Breast epithelium (tissue), 4 donors: ENCODE results near the gene GRHL3. TPM values are rescaled to one million over a fixed set of nuclear protein-coding genes. Genes with fewer than 3 reads are reported as not detected.

ENCODE experiments used
- DNase-seq, 2 donors: peaks; one replicate each; pipeline ENCODE4 v3.0.0-alpha.2; 2019; ENCODE audit warnings: low spot score in 2 of 2
- H3K27ac ChIP-seq, 2 donors: fragments of 200-600 bp; sonication (generic) in 1 of 2; one replicate each; pipeline ENCODE4 v1.5.1; 2016 to 2019; ENCODE audit warnings: mild to moderate bottlenecking in 1 of 2
- H3K27me3 ChIP-seq, 2 donors: fragments of 200-600 bp; sonication (generic) in 1 of 2; one replicate each; pipeline versions ENCODE4 v1.5.1 to v1.6.0; 2017 to 2019; ENCODE audit warnings: control low read depth in 1 of 2, mild to moderate bottlenecking in 1 of 2
- H3K36me3 ChIP-seq: fragments of 200-600 bp; one replicate; pipeline ENCODE4 v1.5.1; 2019
- H3K4me1 ChIP-seq, 2 donors: fragments of 200-600 bp; sonication (generic); one replicate each; pipeline ENCODE4 v1.5.1; 2016 to 2019; ENCODE audit warnings: control low read depth in 1 of 2
- H3K4me3 ChIP-seq, 3 donors: fragments of 200-600 bp; sonication (generic); 1 replicate in 2 of 3; 2 replicates in 1 of 3; pipeline ENCODE4 v1.5.1; 2016 to 2019; ENCODE audit warnings: mild to moderate bottlenecking in 3 of 3, moderate library complexity in 2 of 3
- H3K9me3 ChIP-seq, 2 donors: fragments of 200-600 bp; sonication (generic) in 1 of 2; one replicate each; pipeline ENCODE4 v1.5.1; 2016 to 2019; ENCODE audit warnings: control low read depth in 1 of 2
- CTCF ChIP-seq, 3 donors: fragments of 450-650 bp; IDR thresholded peaks; one replicate each; pipeline ENCODE4 v1.5.1; 2016 to 2017; ENCODE audit warnings: antibody characterized with exemption in 3 of 3, mild to moderate bottlenecking in 3 of 3, moderate library complexity in 3 of 3
- POLR2A ChIP-seq: fragments of 450-650 bp; IDR thresholded peaks from one replicate; pipeline ENCODE4 v1.6.1; 2016; ENCODE audit warnings: antibody characterized with exemption, mild to moderate bottlenecking, moderate library complexity
- POLR2AphosphoS5 ChIP-seq, 3 donors: sonication (generic); formaldehyde crosslinking; IDR thresholded peaks; one replicate each; pipeline ENCODE4 v1.6.1; 2017; ENCODE audit warnings: antibody characterized with exemption in 3 of 3
- intact Hi-C: fragments of 100-400 bp; cut with DNase I; formaldehyde crosslinking; loops from one replicate; pipeline ENCODE4 v1.15.1; 2023; ENCODE audit warnings: low total_unique reads
- total RNA-seq, 3 donors: library from RNA; depleted of rRNA; stranded (reverse); fragments of >200 nt; gene quantifications; one replicate each; pipeline ENCODE4 v1.1.0, GENCODE V29; 2016

Gene GRHL3
- total RNA-seq, 3 donors from 2014 or later, result 0.98 to 4.0 TPM; not detected in 1

GRCh38 chr1:24369801-24370200 is 50.6 kb downstream of the GRHL3 start:
- H3K27ac ChIP-seq, result no peak overlapping the region
- H3K4me3 ChIP-seq, result no peak overlapping the region
- intact Hi-C loops, result no loop called here
- TF ChIP-seq POLR2A, result no peak
- TF ChIP-seq POLR2AphosphoS5 (IDR thresholded peaks at IDR 0.05), result no peak
- TF ChIP-seq CTCF (IDR thresholded peaks at IDR 0.05), result no peak
- H3K4me1 ChIP-seq, result no peaks in the 10 kb centered on the region
- no peaks in the 10 kb centered on the region for H3K27me3 ChIP-seq
- DNase-seq, result no peak
- H3K36me3 ChIP-seq, result no peaks in the 10 kb centered on the region
- H3K9me3 ChIP-seq, result no peaks in the 10 kb centered on the region

GRCh38 chr1:24373044-24373443 is 53.9 kb downstream of the GRHL3 start:
- intact Hi-C loops, result no loop called here
- Histone ChIP-seq H3K9me3 (no peaks in the 10 kb centered on the region), H3K36me3 (no peaks in the 10 kb centered on the region), H3K27ac (no peak overlapping the region), H3K27me3 (no peaks in the 10 kb centered on the region), H3K4me1 (no peaks in the 10 kb centered on the region), H3K4me3 (no peak overlapping the region)
- no peak for TF ChIP-seq CTCF (IDR thresholded peaks at IDR 0.05)
- no peak for TF ChIP-seq POLR2AphosphoS5 (IDR thresholded peaks at IDR 0.05)
- no peak for TF ChIP-seq POLR2A
- no peak for DNase-seq

- Histone ChIP-seq H3K4me1 (no peaks in the 10 kb centered on the region), H3K4me3 (no peak overlapping the region), H3K27me3 (no peaks in the 10 kb centered on the region), H3K9me3 (no peaks in the 10 kb centered on the region), H3K27ac (no peak overlapping the region), H3K36me3 (no peaks in the 10 kb centered on the region)
- intact Hi-C loops, result no loop called here
- DNase-seq, result no peak
- no peak for TF ChIP-seq CTCF (IDR thresholded peaks at IDR 0.05)
- TF ChIP-seq POLR2A, result no peak
- no peak for TF ChIP-seq POLR2AphosphoS5 (IDR thresholded peaks at IDR 0.05)
These were observed 54.6 kb downstream of the GRHL3 start for GRCh38 chr1:24373710-24374109.

- TF ChIP-seq POLR2A (no peak), CTCF (IDR thresholded peaks at IDR 0.05) (no peak), POLR2AphosphoS5 (IDR thresholded peaks at IDR 0.05) (no peak)
- Histone ChIP-seq H3K9me3 (no peaks in the 10 kb centered on the region), H3K27ac (no peak overlapping the region), H3K27me3 (no peaks in the 10 kb centered on the region), H3K36me3 (no peaks in the 10 kb centered on the region), H3K4me3 (no peak overlapping the region), H3K4me1 (no peaks in the 10 kb centered on the region)
- no peak for DNase-seq
- intact Hi-C loops, result no loop called here
These were observed 56.0 kb downstream of the GRHL3 start for GRCh38 chr1:24374891-24375786.

GRCh38 chr1:24379733-24380315 is 60.7 kb downstream of the GRHL3 start:
- Histone ChIP-seq H3K9me3 (no peaks in the 10 kb centered on the region), H3K4me3 (no peak overlapping the region), H3K36me3 (no peaks in the 10 kb centered on the region), H3K4me1 (no peaks in the 10 kb centered on the region), H3K27ac (peak overlapping the region; percentile 40 to 54), H3K27me3 (no peaks in the 10 kb centered on the region)
- TF ChIP-seq POLR2AphosphoS5 (IDR thresholded peaks at IDR 0.05) (no peak), POLR2A (no peak), CTCF (IDR thresholded peaks at IDR 0.05) (no peak)
- intact Hi-C loops, result no loop called here
- peak in 1 of 2 donors; percentile 15 for DNase-seq
